Epithelial cell of proximal tubule (primary cell): ENCODE measurements around the gene MED13L. TPM values are rescaled to one million over a fixed set of nuclear protein-coding genes. Genes with fewer than 3 reads are reported as not detected.

Experiments
- DNase-seq: peaks from one replicate; pipeline ENCODE4 v3.0.0-alpha.2; 2011; ENCODE audit warnings: low read depth
- H3K4me3 ChIP-seq: 2 replicates; pipeline ENCODE4 v1.5.1; 2011; ENCODE audit warnings: low read depth, mild to moderate bottlenecking, low read length
- total RNA-seq: library from RNA; depleted of rRNA; stranded (reverse); fragments of >200 nt; gene quantifications from 2 replicates; pipeline ENCODE4 v1.2.3, GENCODE V29; 2015
- TF ChIP-seq, protein P1 (sequence below): conservative IDR thresholded peaks from 2 replicates; pipeline ENCODE4 v1.5.1; 2012; ENCODE audit warnings: low read depth, mild to moderate bottlenecking, low read length

The MED13L gene
- total RNA-seq, 1 donor from 2014 or later, result 37.9 TPM

DNA sequence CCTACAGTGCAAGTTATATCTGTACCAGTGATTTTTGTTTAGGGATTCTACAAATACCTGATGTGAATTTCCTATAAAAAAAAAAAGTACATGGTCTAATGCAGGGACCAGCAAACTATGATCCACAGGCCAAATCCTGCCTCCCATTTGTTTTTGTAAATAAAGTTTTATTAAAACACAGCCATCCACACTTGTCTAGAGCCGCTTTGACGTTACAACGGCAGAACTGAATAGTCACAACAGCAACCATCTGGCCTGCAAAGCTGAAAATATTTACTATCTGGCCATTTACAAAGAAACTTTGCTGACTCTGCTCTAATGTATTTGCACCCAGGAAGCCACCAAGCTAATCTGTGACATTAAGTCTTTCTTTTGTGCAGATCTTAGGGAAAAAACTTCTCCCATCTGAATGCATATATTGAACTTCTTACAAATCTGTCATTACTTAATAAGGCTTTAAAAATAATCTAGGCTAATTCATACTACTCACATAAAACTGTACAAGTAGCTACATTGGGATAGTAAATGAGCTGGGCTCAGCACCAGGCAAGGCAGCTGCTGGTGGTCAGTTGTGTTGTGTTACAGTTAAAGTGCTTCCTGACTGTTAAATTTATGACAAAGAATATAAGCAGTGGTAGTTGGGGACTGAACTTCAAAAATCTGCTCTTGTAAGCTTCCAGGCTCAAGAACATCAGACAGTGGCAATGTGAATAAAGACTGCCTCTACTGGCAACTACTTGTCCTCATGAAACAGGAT is 303.3 kb downstream of the MED13L start:
- no peak overlapping the region for H3K4me3 ChIP-seq
- TF ChIP-seq, protein P1, sequence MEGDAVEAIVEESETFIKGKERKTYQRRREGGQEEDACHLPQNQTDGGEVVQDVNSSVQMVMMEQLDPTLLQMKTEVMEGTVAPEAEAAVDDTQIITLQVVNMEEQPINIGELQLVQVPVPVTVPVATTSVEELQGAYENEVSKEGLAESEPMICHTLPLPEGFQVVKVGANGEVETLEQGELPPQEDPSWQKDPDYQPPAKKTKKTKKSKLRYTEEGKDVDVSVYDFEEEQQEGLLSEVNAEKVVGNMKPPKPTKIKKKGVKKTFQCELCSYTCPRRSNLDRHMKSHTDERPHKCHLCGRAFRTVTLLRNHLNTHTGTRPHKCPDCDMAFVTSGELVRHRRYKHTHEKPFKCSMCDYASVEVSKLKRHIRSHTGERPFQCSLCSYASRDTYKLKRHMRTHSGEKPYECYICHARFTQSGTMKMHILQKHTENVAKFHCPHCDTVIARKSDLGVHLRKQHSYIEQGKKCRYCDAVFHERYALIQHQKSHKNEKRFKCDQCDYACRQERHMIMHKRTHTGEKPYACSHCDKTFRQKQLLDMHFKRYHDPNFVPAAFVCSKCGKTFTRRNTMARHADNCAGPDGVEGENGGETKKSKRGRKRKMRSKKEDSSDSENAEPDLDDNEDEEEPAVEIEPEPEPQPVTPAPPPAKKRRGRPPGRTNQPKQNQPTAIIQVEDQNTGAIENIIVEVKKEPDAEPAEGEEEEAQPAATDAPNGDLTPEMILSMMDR, result no peak
- DNase-seq, result no peak

DNA sequence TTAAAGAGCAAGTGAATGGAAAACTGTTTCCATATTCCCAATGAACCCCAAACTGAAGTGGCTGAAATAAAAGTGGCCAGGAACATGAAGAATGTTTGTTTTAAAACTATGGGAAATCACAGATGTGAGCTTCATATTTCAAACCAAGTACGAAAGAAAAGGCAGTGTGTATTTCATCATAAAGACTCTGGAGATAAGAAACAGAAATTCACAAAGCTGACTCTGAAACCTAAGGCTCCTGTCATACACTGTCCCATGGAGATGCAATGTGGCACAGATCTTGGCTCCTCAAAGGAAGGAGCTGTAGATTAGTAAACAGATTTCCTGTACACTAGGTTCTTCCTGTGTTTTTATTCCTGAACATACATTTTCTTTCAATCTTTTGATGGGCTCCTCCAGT is 304.4 kb downstream of the MED13L start:
- TF ChIP-seq, protein P1, result no peak
- H3K4me3 ChIP-seq, result no peak overlapping the region
- DNase-seq, result no peak

DNA sequence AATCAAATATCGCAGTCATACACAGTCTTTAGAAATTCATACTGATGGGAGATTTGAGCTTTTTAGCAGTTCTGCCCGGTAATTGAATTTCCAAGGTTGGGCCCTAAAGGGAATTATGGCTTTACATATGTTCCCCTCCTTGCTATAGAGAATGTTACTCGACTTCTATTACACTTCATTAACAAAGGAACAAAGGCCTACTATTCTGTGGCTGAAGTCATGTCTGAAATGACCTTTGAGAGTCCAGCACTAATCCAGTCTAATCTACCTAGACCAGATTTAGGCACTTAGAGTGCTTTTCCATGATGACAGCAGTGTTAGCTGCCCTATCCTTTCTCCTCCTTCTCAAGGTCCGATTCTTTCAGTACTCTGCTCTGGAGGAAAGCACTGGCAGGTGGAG is 305.3 kb downstream of the MED13L start:
- TF ChIP-seq, protein P1, result no peak
- H3K4me3 ChIP-seq, result no peak overlapping the region
- DNase-seq, result no peak

DNA sequence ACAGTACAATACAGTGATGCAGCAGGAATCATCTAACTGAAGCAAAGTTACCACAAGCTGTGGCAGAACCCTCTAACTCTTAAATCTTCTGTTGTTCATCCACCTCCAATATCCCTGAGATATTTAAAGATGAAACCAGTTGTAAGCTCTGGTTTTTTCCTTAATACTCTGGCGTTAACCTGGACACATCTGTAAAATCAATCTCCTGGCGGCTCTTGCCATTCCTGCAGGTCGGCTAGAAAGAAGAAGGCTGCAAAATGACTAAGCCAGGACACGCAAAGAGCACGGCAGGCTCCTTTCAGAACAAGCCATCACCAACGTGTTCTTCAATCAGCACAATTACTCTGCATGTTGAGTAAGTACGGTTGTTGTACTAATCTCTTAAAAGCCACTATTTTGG is 309.3 kb downstream of the MED13L start:
- no peak overlapping the region for H3K4me3 ChIP-seq
- DNase-seq, result no peak
- TF ChIP-seq, protein P1, result no peak

DNA sequence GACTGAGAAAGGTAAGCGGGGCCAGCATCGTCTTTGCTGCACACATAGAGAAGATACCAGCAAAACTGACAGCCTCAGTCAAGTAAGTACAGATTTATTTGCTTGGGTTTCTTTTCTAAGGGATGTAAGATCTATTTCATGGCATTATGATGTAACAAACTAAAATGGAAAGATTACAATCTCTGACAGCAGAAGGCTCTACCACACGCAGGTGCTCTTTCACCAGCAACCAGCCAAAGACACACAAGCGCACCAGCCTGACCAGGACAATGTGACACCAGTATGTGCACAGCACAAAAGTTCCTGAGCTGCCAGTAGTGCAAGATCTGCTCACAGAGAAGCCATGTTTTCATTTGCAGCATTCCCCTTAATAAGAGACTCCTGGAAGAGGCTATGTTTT is 311.1 kb downstream of the MED13L start:
- H3K4me3 ChIP-seq, result no peak overlapping the region
- TF ChIP-seq, protein P1, result no peak
- DNase-seq, result no peak

DNA sequence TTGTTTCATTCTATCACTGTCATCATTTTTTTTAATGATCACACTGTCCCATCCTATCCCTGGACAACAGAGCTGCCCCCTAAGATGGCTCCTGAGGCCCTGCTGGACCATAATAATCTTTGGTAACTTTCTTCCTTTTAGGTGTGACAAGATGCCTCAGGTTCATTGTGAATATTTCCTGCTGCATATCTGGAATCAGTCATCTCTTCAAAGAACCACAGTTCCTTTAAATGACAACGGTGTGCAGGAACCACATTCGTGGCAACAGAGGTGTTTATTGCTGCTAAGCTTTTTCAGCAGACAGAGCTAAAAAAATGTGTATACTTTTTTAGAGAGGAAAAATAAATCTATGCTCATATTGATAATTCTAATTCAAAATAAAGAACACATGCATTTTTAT is 312.9 kb downstream of the MED13L start:
- DNase-seq, result no peak
- TF ChIP-seq, protein P1, result no peak
- no peak overlapping the region for H3K4me3 ChIP-seq

DNA sequence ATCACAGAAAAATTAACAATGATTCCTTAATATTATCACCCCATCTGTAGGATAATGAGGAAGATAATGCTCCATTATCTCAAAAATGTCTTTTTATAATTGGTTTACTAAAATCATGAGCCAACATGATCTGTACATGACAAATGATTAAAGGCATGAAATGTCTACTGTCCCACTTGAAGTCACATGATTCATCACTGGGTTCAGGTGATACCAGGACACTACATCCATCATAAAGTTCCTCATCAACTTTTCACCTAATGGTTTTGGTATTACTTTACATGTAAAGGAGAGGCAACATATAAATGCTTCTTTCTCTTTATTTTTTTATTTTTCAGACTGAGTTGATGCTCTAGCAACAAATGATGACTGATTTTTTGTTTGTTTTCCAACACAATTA is 313.3 kb downstream of the MED13L start:
- TF ChIP-seq, protein P1, result no peak
- no peak for DNase-seq
- H3K4me3 ChIP-seq, result no peak overlapping the region
